Activated CD8-positive, alpha-beta T cell treated with anti-CD3 and anti-CD28 coated beads for 36 hours (primary cell): ENCODE measurements around the gene OGFR. TPM values are rescaled to one million over a fixed set of nuclear protein-coding genes. Genes with fewer than 3 reads are reported as not detected.

ENCODE experiments used
- ATAC-seq: fragments of 200-7000 bp; cut with Tn5 transposase; one replicate; pipeline ENCODE4 v1.10.0; 2021; ENCODE audit warnings: mild to moderate bottlenecking, moderate library complexity
- CTCF ChIA-PET: fragments of 350-600 bp; sonication (Branson Sonifier 250); formaldehyde crosslinking; loops from one replicate; lab custom pipeline; 2021; ENCODE audit warnings: antibody characterized with exemption; lab: Charles Lee
- POLR2A ChIA-PET: fragments of 350-600 bp; sonication (Branson Sonifier 250); formaldehyde crosslinking; loops from one replicate; lab custom pipeline; 2021; ENCODE audit warnings: antibody characterized with exemption; lab: Charles Lee
- DNase-seq: peaks from one replicate; pipeline ENCODE4 v3.0.0-alpha.2; 2020
- H3K27ac Mint-ChIP-seq: one replicate; pipeline ENCODE4 v1.8.0; 2021; ENCODE audit warnings: mild to moderate bottlenecking, mixed read lengths
- H3K27me3 Mint-ChIP-seq: one replicate; pipeline ENCODE4 v1.8.0; 2021; ENCODE audit warnings: mixed read lengths
- H3K36me3 Mint-ChIP-seq: one replicate; pipeline ENCODE4 v1.8.0; 2021; ENCODE audit warnings: low read depth, mixed read lengths
- H3K4me1 Mint-ChIP-seq: one replicate; pipeline ENCODE4 v1.8.0; 2021; ENCODE audit warnings: low read depth, mixed read lengths
- H3K4me3 Mint-ChIP-seq: one replicate; pipeline ENCODE4 v1.8.0; 2021; ENCODE audit warnings: mild to moderate bottlenecking, moderate library complexity, mixed read lengths
- H3K9me3 Mint-ChIP-seq: one replicate; pipeline ENCODE4 v1.8.0; 2021; ENCODE audit warnings: mixed read lengths
- intact Hi-C: fragments of 100-400 bp; cut with micrococcal nuclease; formaldehyde crosslinking; loops from one replicate; pipeline ENCODE4 v1.10.0; 2022
- total RNA-seq, 2 experiments: library from RNA; stranded (reverse); gene quantifications; one replicate each; pipeline ENCODE4 v1.2.3, GENCODE V29; 2021
- TF ChIP-seq, protein P1 (sequence below): fragments of 200-600 bp; IDR thresholded peaks from one replicate; pipeline ENCODE4 v1.8.0; 2022; ENCODE audit warnings: antibody characterized with exemption, mild to moderate bottlenecking

OGFR gene
- total RNA-seq, 2 experiments from 2014 or later, result 53.6 to 55.2 TPM

DNA sequence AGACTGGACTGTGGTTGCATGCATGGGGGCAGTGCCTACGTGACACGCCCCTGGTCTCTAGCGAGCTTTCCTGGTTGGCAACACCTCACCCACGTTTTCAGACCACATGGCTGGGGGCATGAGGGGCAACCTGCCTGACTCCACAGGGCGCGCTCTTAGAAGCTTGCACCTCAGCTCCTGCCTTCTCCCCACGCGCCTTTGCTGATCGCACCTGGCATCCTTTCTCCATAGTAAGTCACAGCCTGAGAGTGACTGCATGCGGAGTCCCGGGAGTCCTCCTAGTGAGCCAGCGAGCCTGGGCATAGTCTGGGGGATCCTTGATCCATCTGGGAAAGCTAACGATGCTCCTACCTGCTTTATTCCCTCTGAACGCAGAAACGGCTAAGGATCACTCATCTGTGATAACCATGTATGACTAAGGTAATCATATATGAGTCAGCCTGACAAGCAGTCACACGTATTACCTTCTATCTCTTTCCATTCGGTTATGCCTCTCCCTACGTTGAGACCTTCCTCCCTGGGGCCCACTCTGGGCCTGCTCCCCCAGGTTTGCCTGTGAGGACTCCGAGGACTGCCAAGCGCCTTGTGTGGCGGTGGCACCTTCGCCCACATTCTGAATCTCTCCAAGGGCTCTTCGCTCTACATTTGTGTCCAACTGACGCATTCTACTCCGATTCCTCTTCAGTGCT lies 52.4 kb downstream of the OGFR start:
- Mint-ChIP-seq H3K4me3 (no peak overlapping the region), H3K27ac (no peak overlapping the region), H3K9me3 (no peaks in the 10 kb centered on the region), H3K4me1 (peaks cover 16% of the 10 kb centered on the region), H3K27me3 (no peaks in the 10 kb centered on the region), H3K36me3 (peaks cover 21% of the 10 kb centered on the region)
- CTCF ChIA-PET, result no interaction called here
- DNase-seq (no peak), ATAC-seq (no peak)
- POLR2A ChIA-PET, result no interaction called here
- intact Hi-C loops, result no loop called here
- TF ChIP-seq, protein P1, sequence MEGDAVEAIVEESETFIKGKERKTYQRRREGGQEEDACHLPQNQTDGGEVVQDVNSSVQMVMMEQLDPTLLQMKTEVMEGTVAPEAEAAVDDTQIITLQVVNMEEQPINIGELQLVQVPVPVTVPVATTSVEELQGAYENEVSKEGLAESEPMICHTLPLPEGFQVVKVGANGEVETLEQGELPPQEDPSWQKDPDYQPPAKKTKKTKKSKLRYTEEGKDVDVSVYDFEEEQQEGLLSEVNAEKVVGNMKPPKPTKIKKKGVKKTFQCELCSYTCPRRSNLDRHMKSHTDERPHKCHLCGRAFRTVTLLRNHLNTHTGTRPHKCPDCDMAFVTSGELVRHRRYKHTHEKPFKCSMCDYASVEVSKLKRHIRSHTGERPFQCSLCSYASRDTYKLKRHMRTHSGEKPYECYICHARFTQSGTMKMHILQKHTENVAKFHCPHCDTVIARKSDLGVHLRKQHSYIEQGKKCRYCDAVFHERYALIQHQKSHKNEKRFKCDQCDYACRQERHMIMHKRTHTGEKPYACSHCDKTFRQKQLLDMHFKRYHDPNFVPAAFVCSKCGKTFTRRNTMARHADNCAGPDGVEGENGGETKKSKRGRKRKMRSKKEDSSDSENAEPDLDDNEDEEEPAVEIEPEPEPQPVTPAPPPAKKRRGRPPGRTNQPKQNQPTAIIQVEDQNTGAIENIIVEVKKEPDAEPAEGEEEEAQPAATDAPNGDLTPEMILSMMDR, result no peak

DNA sequence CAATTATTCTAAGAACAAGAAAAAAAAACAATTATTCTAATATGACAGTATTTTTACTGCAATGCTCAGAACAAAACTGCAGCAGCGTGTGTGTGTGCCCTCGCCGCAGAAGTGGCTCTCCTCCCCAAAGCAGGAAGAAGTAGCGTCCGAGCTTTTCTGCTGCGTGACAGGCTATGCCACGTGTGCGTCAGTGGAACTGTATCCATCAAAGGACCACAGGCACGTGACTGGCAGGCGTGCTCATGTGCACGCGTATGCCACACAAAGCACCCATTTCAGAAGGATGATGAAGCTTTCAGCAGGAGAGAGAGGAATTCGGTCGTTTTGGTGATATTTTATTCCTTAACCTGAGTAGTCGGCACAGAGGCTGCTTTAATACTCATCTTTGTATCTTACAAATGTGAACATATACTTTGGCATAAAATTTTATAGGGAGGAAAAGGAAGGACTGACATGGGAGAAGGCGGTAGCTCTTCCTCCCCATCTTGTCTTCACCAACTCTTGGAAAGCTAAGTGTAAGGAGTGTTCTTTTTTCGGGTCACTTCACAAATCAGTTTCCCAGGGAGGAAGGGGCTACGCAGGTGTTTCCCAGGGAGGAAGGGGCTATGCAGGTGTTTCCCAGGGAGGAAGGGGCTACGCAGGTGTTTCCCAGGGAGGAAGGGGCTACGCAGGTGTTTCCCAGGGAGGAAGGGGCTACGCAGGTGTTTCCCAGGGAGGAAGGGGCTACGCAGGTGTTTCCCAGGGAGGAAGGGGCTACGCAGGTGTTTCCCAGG lies 53.6 kb downstream of the OGFR start:
- CTCF ChIA-PET, result no interaction called here
- no peaks in the 10 kb centered on the region for H3K9me3 Mint-ChIP-seq
- no peak for ATAC-seq
- POLR2A ChIA-PET, result no interaction called here
- peaks cover 19% of the 10 kb centered on the region for H3K4me1 Mint-ChIP-seq
- intact Hi-C loops, result no loop called here
- no peak for DNase-seq
- no peaks in the 10 kb centered on the region for H3K27me3 Mint-ChIP-seq
- TF ChIP-seq, protein P1, result no peak
- H3K36me3 Mint-ChIP-seq, result peaks cover 14% of the 10 kb centered on the region
- H3K4me3 Mint-ChIP-seq, result no peak overlapping the region
- no peak overlapping the region for H3K27ac Mint-ChIP-seq

DNA sequence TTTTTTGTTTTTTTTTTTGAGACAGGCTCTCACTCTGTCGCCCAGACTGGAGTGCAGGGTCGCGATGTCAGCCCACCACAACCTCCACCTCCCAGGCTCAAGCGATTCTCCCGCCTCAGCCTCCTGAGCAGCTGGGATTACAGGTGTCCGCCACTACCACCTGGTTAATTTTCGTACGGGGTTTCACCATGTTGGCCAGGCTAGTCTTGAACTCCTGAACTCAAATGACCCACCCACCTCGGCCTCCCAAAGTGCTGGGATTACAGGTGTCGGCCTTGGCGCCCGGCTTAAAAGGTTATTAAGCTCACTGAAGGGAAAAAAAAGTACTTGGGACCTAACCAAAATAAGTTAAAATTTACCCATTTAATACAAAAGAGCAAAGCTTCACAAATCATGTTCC lies 55.1 kb downstream of the OGFR start:
- Mint-ChIP-seq H3K36me3 (peaks cover 9% of the 10 kb centered on the region), H3K27me3 (no peaks in the 10 kb centered on the region), H3K4me1 (peaks cover 19% of the 10 kb centered on the region), H3K4me3 (peak overlapping the region; percentile 69), H3K9me3 (no peaks in the 10 kb centered on the region), H3K27ac (no peak overlapping the region)
- ChIA-PET CTCF (interaction anchor here (1.0 kb wide), 1 partner anchor 14 kb away, joined by 3 read pairs; no protein-coding TSS in a partner anchor), POLR2A (no interaction called here)
- TF ChIP-seq, protein P1, result no peak
- no peak for DNase-seq
- intact Hi-C loops, result no loop called here
- ATAC-seq, result no peak

DNA sequence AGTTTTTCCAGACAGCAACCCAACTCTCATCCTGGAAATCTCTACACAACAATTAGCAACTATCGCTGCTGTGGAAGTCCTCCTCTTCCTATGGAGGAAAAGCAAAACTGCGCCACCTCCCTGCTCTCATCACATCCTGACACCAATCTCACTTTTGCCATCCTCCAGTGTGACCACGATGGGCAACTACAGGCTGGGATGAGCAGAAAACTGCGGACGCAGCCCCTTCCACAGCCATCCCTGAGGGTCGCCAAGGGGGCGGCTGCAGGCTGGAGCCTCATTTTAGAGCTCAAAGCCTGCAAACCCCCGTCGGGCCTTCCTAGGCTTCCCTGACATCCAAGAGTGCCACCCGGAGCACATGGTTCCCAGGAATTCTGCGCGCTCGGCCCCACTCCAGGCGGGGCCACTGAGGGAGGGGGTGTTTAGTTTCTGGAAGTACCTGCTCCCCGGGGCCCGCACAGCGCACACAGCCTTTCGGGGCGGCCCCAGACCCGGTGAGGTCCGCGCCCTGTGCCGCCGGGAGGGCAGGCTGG lies 55.8 kb downstream of the OGFR start:
- Mint-ChIP-seq H3K4me3 (peak overlapping the region; percentile 69), H3K27ac (no peak overlapping the region), H3K4me1 (peaks cover 19% of the 10 kb centered on the region), H3K9me3 (no peaks in the 10 kb centered on the region), H3K36me3 (peaks cover 8% of the 10 kb centered on the region), H3K27me3 (no peaks in the 10 kb centered on the region)
- TF ChIP-seq, protein P1, result no peak
- ChIA-PET POLR2A (interaction anchor here (0.8 kb wide), 2 partner anchors 94 to 130 kb away, joined by 3 read pairs; no protein-coding TSS in a partner anchor), CTCF (interaction anchor here (1.0 kb wide), 1 partner anchor 14 kb away, joined by 3 read pairs; no protein-coding TSS in a partner anchor)
- intact Hi-C loops, result no loop called here
- no peak for ATAC-seq
- no peak for DNase-seq
